WTC11 (cell line): ENCODE data around the gene FAM107B. TPM values are rescaled to one million over a fixed set of nuclear protein-coding genes. Genes with fewer than 3 reads are reported as not detected.

Experiments used
- ATAC-seq: fragments of 200-7000 bp; cut with Tn5 transposase; 2 replicates; pipeline ENCODE4 v1.10.0; 2021; ENCODE audit warnings: mild to moderate bottlenecking, moderate library complexity
- CTCF ChIA-PET: fragments of 300-600 bp; sonication (Branson Sonifier 250); formaldehyde crosslinking; loops from one replicate; lab custom pipeline; 2021; ENCODE audit warnings: antibody characterized with exemption; lab: Charles Lee
- POLR2A ChIA-PET: fragments of 350-600 bp; sonication (Branson Sonifier 250); formaldehyde crosslinking; loops from one replicate; lab custom pipeline; 2021; ENCODE audit warnings: antibody characterized with exemption; lab: Charles Lee
- DNase-seq: peaks from one replicate; pipeline ENCODE4 v3.0.0; 2021; ENCODE audit warnings: low spot score
- H3K27ac Mint-ChIP-seq: 2 replicates; pipeline ENCODE4 v1.8.0; 2021; ENCODE audit warnings: mixed read lengths
- H3K27me3 Mint-ChIP-seq: 2 replicates; pipeline ENCODE4 v1.8.0; 2021; ENCODE audit warnings: low read depth, mild to moderate bottlenecking, moderate library complexity, mixed read lengths
- H3K36me3 Mint-ChIP-seq: 2 replicates; pipeline ENCODE4 v1.8.0; 2021; ENCODE audit warnings: mixed read lengths
- H3K4me1 Mint-ChIP-seq: 2 replicates; pipeline ENCODE4 v1.8.0; 2022; ENCODE audit warnings: mixed read lengths
- H3K4me3 Mint-ChIP-seq: 2 replicates; pipeline ENCODE4 v1.8.0; 2021; ENCODE audit warnings: mild to moderate bottlenecking, moderate library complexity, mixed read lengths
- H3K9me3 Mint-ChIP-seq: 2 replicates; pipeline ENCODE4 v1.8.0; 2021; ENCODE audit warnings: mixed read lengths
- ARID4B ChIP-seq: sonication (generic); formaldehyde crosslinking; IDR thresholded peaks from 2 replicates; pipeline ENCODE4 v1.8.0; 2023; ENCODE audit warnings: missing genetic modification reagents, mild to moderate bottlenecking, borderline replicate concordance
- CBFB ChIP-seq: sonication (generic); formaldehyde crosslinking; IDR thresholded peaks from 2 replicates; pipeline ENCODE4 v1.8.1; 2022; ENCODE audit warnings: mild to moderate bottlenecking, low read depth, missing genetic modification reagents
- FOXK1 ChIP-seq: sonication (generic); formaldehyde crosslinking; IDR thresholded peaks from 2 replicates; pipeline ENCODE4 v1.8.0; 2022; ENCODE audit warnings: mild to moderate bottlenecking, moderate library complexity, missing genetic modification reagents
- FOXP1 ChIP-seq: sonication (generic); formaldehyde crosslinking; IDR thresholded peaks from 2 replicates; pipeline ENCODE4 v1.8.0; 2022; ENCODE audit warnings: missing genetic modification reagents, mild to moderate bottlenecking, moderate library complexity, borderline replicate concordance
- HMGA2 ChIP-seq: fragments of 250-450 bp; sonication (Bioruptor Pico); IDR thresholded peaks from 2 replicates; pipeline ENCODE4 v1.4.0; 2021; ENCODE audit warnings: mild to moderate bottlenecking, moderate library complexity
- IRF2 ChIP-seq: sonication (generic); formaldehyde crosslinking; IDR thresholded peaks from 2 replicates; pipeline ENCODE4 v1.8.0; 2022; ENCODE audit warnings: low read depth, missing genetic modification reagents, borderline replicate concordance
- NR1H2 ChIP-seq: sonication (generic); formaldehyde crosslinking; IDR thresholded peaks from 2 replicates; pipeline ENCODE4 v1.9.0; 2021; ENCODE audit warnings: mild to moderate bottlenecking, moderate library complexity, missing genetic modification reagents
- NR2C2 ChIP-seq: sonication (generic); formaldehyde crosslinking; IDR thresholded peaks from 2 replicates; pipeline ENCODE4 v1.8.0; 2022; ENCODE audit warnings: mild to moderate bottlenecking, missing genetic modification reagents
- RORB ChIP-seq: fragments of 250-450 bp; sonication (Bioruptor Pico); IDR thresholded peaks from 2 replicates; pipeline ENCODE4 v1.9.0; 2021; ENCODE audit warnings: mild to moderate bottlenecking
- TP53 ChIP-seq: sonication (generic); formaldehyde crosslinking; IDR thresholded peaks from 2 replicates; pipeline ENCODE4 v1.8.1; 2023; ENCODE audit warnings: mild to moderate bottlenecking, missing genetic modification reagents
- ZMAT4 ChIP-seq: fragments of 250-450 bp; sonication (Bioruptor Pico); IDR thresholded peaks from 2 replicates; pipeline ENCODE4 v1.9.0; 2021; ENCODE audit warnings: mild to moderate bottlenecking
- ZNF138 ChIP-seq: sonication (generic); formaldehyde crosslinking; conservative IDR thresholded peaks from 2 replicates; pipeline ENCODE4 v1.8.1; 2022; ENCODE audit warnings: mild to moderate bottlenecking, moderate library complexity, missing genetic modification reagents
- ZNF532 ChIP-seq: fragments of 250-450 bp; sonication (Bioruptor Pico); IDR thresholded peaks from 2 replicates; pipeline ENCODE4 v1.9.0; 2021; ENCODE audit warnings: mild to moderate bottlenecking, borderline replicate concordance
- total RNA-seq: library from RNA; stranded (reverse); gene quantifications from 3 replicates; pipeline ENCODE4 v1.2.3, GENCODE V29; 2021
- TF ChIP-seq, protein P1 (sequence below): fragments of 250-450 bp; sonication (Bioruptor Pico); conservative IDR thresholded peaks from 2 replicates; pipeline ENCODE4 v1.9.0; 2021; ENCODE audit warnings: mild to moderate bottlenecking
- TF ChIP-seq, protein P2 (sequence below): sonication (generic); formaldehyde crosslinking; IDR thresholded peaks from 2 replicates; pipeline ENCODE4 v1.8.1; 2022; ENCODE audit warnings: mild to moderate bottlenecking, moderate library complexity, missing genetic modification reagents
- TF ChIP-seq, protein P3 (sequence below): sonication (generic); formaldehyde crosslinking; IDR thresholded peaks from 2 replicates; pipeline ENCODE4 v1.8.0; 2022; ENCODE audit warnings: mild to moderate bottlenecking, missing genetic modification reagents
- TF ChIP-seq, protein P4 (sequence below): sonication (generic); formaldehyde crosslinking; IDR thresholded peaks from 2 replicates; pipeline ENCODE4 v1.8.1; 2023; ENCODE audit warnings: mild to moderate bottlenecking, missing genetic modification reagents, moderate library complexity

FAM107B gene
- total RNA-seq, 1 experiment from 2014 or later = 22.4 TPM

DNA sequence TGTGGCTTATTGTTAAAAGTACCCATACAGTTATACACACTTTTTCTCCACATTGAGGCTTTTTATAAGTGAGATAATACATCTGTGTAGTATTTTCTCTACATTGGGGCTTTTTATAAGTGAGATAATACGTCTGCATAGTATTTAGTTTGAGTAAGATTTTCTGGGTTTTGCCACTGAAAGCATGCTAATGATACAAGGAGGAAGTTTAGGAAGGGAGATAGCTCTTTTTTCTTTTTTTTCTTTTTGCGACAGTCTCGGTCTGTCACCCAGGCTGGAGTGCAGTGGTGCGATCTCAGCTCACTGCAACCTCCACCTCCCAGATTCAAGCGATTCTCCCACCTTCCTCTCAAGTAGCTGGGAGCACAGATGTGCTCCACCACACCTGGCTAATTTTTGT lies 13.3 kb downstream of the FAM107B start:
- ChIA-PET CTCF (no interaction called here), POLR2A (no interaction called here)
- TF ChIP-seq TP53 (CRISPR knock-in tag) = no peak
- TF ChIP-seq, protein P1, sequence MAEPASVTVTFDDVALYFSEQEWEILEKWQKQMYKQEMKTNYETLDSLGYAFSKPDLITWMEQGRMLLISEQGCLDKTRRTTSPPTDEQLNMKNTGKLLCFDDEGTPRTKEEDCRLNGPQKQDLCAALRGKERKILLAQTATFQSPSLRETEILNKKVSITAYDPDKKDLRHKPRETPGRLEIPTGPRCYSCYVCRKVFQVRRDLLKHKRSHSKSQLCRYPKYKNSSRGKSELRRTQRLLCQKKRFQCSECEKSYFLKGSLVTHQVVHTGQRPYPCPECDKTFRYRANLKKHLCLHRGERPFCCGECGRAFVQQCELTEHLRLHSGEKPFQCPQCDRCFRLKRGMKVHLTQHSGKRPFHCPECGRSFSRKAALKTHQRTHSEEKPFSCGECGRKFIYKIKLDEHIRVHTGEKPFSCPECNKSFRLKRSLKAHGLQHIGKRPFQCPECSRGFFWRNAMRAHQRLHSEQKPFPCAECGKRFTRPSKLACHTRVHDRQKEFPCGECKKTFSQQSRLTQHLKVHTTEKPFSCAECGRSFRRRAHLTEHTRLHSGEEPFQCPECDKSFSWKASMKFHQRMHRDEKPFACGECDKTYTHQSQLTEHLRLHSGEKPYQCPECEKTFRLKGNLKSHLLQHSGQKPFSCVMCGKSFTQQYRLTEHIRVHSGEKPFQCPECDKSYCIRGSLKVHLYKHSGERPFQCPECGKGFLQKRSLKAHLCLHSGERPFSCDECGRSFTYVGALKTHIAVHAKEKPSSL (CRISPR knock-in tag) = no peak
- TF ChIP-seq HMGA2 (CRISPR knock-in tag) = no peak
- no peak for TF ChIP-seq FOXK1 (CRISPR knock-in tag)
- TF ChIP-seq IRF2 (CRISPR knock-in tag) = no peak
- no peak for TF ChIP-seq FOXP1 (CRISPR knock-in tag)
- TF ChIP-seq, protein P2, sequence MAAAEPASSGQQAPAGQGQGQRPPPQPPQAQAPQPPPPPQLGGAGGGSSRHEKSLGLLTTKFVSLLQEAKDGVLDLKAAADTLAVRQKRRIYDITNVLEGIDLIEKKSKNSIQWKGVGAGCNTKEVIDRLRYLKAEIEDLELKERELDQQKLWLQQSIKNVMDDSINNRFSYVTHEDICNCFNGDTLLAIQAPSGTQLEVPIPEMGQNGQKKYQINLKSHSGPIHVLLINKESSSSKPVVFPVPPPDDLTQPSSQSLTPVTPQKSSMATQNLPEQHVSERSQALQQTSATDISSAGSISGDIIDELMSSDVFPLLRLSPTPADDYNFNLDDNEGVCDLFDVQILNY = no peak
- TF ChIP-seq, protein P3, sequence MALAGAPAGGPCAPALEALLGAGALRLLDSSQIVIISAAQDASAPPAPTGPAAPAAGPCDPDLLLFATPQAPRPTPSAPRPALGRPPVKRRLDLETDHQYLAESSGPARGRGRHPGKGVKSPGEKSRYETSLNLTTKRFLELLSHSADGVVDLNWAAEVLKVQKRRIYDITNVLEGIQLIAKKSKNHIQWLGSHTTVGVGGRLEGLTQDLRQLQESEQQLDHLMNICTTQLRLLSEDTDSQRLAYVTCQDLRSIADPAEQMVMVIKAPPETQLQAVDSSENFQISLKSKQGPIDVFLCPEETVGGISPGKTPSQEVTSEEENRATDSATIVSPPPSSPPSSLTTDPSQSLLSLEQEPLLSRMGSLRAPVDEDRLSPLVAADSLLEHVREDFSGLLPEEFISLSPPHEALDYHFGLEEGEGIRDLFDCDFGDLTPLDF (CRISPR knock-in tag) = no peak
- no peak for TF ChIP-seq ARID4B (CRISPR knock-in tag)
- no peak for TF ChIP-seq ZNF532 (CRISPR knock-in tag)
- TF ChIP-seq, protein P4, sequence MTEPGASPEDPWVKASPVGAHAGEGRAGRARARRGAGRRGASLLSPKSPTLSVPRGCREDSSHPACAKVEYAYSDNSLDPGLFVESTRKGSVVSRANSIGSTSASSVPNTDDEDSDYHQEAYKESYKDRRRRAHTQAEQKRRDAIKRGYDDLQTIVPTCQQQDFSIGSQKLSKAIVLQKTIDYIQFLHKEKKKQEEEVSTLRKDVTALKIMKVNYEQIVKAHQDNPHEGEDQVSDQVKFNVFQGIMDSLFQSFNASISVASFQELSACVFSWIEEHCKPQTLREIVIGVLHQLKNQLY (CRISPR knock-in tag) = no peak
- no peak for TF ChIP-seq CBFB (CRISPR knock-in tag)
- no peak for TF ChIP-seq NR2C2 (CRISPR knock-in tag)
- no peak for TF ChIP-seq RORB (CRISPR knock-in tag)
- no peak for TF ChIP-seq ZNF138 (CRISPR knock-in tag)
- no peak for TF ChIP-seq ZMAT4
- no peak for TF ChIP-seq NR1H2 (CRISPR knock-in tag)
- H3K27ac Mint-ChIP-seq = no peak overlapping the region
- H3K4me1 Mint-ChIP-seq = no peaks in the 10 kb centered on the region
- DNase-seq = no peak
- ATAC-seq = no peak
- no peaks in the 10 kb centered on the region for H3K36me3 Mint-ChIP-seq
- no peaks in the 10 kb centered on the region for H3K27me3 Mint-ChIP-seq
- no peak overlapping the region for H3K4me3 Mint-ChIP-seq
- peaks cover 3% of the 10 kb centered on the region for H3K9me3 Mint-ChIP-seq
